ENCODE data around the gene DNAH11. TPM values are rescaled to one million over a fixed set of nuclear protein-coding genes. Genes with fewer than 3 reads are reported as not detected.

Gene DNAH11
- total RNA-seq, 1 experiment from 2014 or later, result 0.39 TPM

DNA sequence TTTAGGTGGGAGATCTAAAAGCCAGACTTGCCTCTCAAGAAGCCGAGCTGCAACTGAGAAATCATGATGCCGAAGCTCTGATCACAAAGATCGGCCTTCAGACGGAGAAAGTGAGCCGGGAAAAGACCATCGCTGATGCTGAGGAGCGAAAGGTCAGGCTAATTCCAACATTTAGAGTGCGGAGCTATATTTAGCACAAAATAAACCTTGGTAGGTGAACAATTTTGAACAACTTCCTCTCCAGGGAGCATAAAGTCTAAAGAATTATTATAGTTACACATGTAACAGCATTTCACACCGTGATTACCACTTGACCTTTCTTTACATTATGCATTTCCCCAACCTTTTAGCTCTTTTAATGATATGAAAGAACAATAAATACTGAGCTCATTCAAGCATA, 236.1 kb downstream of the DNAH11 start:
- Histone ChIP-seq H4K20me1 (ENCODE audit: insufficient read depth) (no peaks in the 10 kb centered on the region), H3K9me3 (ENCODE audit: control insufficient read depth in 1 of 2, insufficient read depth in 1 of 2, low read depth in 1 of 2, low read length in 2 of 2) (no peaks in the 10 kb centered on the region), H3K4me2 (ENCODE audit: low read length) (no peak overlapping the region), H3K9me2 (ENCODE audit: insufficient read depth) (no peaks in the 10 kb centered on the region), H3K9ac (ENCODE audit: low read length) (no peak overlapping the region), H3K27me3 (ENCODE audit: insufficient read depth, low read length) (no peaks in the 10 kb centered on the region), H3K27ac (ENCODE audit: low read depth, low read length) (no peak overlapping the region), H3K4me1 (ENCODE audit: control insufficient read depth in 1 of 2, insufficient read depth in 2 of 2, low read length in 2 of 2) (no peaks in the 10 kb centered on the region), H2AFZ (ENCODE audit: low read depth, low read length, poor library complexity, severe bottlenecking) (no peak overlapping the region), H3K79me2 (ENCODE audit: insufficient read depth, low read length) (no peaks in the 10 kb centered on the region), H3K36me3 (ENCODE audit: control insufficient read depth in 1 of 2, insufficient read depth in 2 of 2, low read length in 2 of 2) (no peaks in the 10 kb centered on the region), H3K4me3 (replicated peaks in 1 of 2; ENCODE audit: low read depth in 1 of 2, low read length in 2 of 2) (no peak overlapping the region)
- ChIA-PET RAD21 (ENCODE audit: low non-redundant PET in 1 of 2, low total read pairs in 2 of 2, uncharacterized antibody in 2 of 2, unreplicated experiment in 2 of 2) (no interaction called here), CTCF (interaction anchor here (0.9 kb wide), 1 partner anchor 12 kb away, joined by 4 read pairs; no protein-coding TSS in a partner anchor), POLR2A (no interaction called here)
- DNase-seq (ENCODE audit: low read depth, low spot score) (no peak), ATAC-seq (no peak)
- TF ChIP-seq EGR1 (IDR thresholded peaks at IDR 0.05; ENCODE audit: low read depth) (no peak), SIN3A (IDR thresholded peaks at IDR 0.05; ENCODE audit: low read depth) (no peak), EZH2phosphoT487 (IDR thresholded peaks at IDR 0.05; ENCODE audit: borderline replicate concordance) (no peak), ZNF274 (IDR thresholded peaks at IDR 0.05; ENCODE audit: low read depth, low read length) (no peak), RAD21 (IDR thresholded peaks at IDR 0.05; ENCODE audit: low read depth) (no peak), CEBPB (IDR thresholded peaks at IDR 0.05; ENCODE audit: low read depth) (no peak), TCF7L2 (IDR thresholded peaks at IDR 0.05; ENCODE audit: borderline replicate concordance, extremely low read depth, insufficient read depth, insufficient read length) (no peak), EZH2 (IDR thresholded peaks at IDR 0.05) (no peak)
- TF ChIP-seq, protein P1, sequence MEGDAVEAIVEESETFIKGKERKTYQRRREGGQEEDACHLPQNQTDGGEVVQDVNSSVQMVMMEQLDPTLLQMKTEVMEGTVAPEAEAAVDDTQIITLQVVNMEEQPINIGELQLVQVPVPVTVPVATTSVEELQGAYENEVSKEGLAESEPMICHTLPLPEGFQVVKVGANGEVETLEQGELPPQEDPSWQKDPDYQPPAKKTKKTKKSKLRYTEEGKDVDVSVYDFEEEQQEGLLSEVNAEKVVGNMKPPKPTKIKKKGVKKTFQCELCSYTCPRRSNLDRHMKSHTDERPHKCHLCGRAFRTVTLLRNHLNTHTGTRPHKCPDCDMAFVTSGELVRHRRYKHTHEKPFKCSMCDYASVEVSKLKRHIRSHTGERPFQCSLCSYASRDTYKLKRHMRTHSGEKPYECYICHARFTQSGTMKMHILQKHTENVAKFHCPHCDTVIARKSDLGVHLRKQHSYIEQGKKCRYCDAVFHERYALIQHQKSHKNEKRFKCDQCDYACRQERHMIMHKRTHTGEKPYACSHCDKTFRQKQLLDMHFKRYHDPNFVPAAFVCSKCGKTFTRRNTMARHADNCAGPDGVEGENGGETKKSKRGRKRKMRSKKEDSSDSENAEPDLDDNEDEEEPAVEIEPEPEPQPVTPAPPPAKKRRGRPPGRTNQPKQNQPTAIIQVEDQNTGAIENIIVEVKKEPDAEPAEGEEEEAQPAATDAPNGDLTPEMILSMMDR (IDR thresholded peaks at IDR 0.05 in 2 of 3, conservative IDR thresholded peaks at IDR 0.05 in 1 of 3; ENCODE audit: borderline replicate concordance in 1 of 3, insufficient read depth in 1 of 3, low read depth in 2 of 3, low read length in 2 of 3), result no peak
- TF ChIP-seq, protein P2, sequence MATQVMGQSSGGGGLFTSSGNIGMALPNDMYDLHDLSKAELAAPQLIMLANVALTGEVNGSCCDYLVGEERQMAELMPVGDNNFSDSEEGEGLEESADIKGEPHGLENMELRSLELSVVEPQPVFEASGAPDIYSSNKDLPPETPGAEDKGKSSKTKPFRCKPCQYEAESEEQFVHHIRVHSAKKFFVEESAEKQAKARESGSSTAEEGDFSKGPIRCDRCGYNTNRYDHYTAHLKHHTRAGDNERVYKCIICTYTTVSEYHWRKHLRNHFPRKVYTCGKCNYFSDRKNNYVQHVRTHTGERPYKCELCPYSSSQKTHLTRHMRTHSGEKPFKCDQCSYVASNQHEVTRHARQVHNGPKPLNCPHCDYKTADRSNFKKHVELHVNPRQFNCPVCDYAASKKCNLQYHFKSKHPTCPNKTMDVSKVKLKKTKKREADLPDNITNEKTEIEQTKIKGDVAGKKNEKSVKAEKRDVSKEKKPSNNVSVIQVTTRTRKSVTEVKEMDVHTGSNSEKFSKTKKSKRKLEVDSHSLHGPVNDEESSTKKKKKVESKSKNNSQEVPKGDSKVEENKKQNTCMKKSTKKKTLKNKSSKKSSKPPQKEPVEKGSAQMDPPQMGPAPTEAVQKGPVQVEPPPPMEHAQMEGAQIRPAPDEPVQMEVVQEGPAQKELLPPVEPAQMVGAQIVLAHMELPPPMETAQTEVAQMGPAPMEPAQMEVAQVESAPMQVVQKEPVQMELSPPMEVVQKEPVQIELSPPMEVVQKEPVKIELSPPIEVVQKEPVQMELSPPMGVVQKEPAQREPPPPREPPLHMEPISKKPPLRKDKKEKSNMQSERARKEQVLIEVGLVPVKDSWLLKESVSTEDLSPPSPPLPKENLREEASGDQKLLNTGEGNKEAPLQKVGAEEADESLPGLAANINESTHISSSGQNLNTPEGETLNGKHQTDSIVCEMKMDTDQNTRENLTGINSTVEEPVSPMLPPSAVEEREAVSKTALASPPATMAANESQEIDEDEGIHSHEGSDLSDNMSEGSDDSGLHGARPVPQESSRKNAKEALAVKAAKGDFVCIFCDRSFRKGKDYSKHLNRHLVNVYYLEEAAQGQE (IDR thresholded peaks at IDR 0.05; ENCODE audit: low read depth), result no peak
- TF ChIP-seq, protein P3, sequence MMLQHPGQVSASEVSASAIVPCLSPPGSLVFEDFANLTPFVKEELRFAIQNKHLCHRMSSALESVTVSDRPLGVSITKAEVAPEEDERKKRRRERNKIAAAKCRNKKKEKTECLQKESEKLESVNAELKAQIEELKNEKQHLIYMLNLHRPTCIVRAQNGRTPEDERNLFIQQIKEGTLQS (IDR thresholded peaks at IDR 0.05), result no peak
- intact Hi-C loops (cut with micrococcal nuclease), result no loop called here
- no TSS peak for BruUV-seq (replicated peaks)

All from HCT116 (cell line).